Activated CD8-positive, alpha-beta memory T cell treated with anti-CD3 and anti-CD28 coated beads for 1 hour (primary cell): Measurements from ENCODE around the gene KCNH1.

Source experiments
- DNase-seq, 2 donors: peaks; one replicate each; pipeline ENCODE4 v3.0.0-alpha.2; 2020; ENCODE audit warnings: low read depth in 1 of 2; ENCODE audit errors: extremely low read depth in 1 of 2

The KCNH1 gene

DNA sequence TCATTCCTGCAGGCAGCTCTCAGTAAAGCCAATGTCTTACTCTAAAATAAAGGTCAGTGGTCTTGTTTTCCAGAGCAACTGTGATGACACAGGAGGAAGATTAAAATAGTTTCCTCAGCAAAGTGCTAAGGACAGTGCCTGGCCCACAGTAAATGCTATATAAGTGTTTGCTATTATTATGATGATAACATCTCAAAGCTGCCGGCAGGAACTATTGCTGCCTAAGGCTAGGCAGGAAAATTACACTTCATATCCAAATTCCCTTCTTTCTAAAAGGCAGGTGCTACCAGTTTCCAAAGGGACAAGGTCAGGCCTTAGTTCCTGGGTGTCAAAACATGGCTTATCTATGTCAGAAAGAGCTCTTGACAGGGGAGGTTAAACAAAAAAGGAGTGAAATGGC, 403.9 kb downstream of the KCNH1 start:
- no peak for DNase-seq

GRCh38 chr1:210728437-210729149, 405.4 kb downstream of the KCNH1 start:
- DNase-seq, result no peak

GRCh38 chr1:210727709-210728108, 406.2 kb downstream of the KCNH1 start:
- no peak for DNase-seq

- DNase-seq, result peak in 1 of 2 donors; percentile 3
Measured at GRCh38 chr1:210726621-210727020, 407.3 kb downstream of the KCNH1 start.

DNA sequence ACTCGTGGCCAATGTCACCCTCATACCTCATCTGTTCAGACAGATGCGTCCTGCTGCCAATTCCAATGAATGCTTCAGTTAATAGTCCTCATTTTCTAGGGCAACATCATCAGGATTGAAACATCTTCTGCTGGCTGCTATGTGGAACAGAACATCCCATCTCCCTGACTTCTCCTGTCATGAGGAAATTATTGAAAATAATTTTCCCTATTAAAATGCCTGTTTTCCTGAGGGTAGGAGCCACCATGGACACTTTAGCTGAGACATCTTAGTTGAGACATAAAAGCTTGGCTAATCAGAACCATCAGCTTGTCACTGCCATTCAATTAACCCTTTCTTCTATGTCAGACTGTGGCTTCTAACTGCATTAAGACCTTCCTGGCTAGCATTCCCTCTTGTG, 409.2 kb downstream of the KCNH1 start:
- DNase-seq, result no peak

GRCh38 chr1:210723646-210724045, 410.3 kb downstream of the KCNH1 start:
- DNase-seq, result no peak

DNA sequence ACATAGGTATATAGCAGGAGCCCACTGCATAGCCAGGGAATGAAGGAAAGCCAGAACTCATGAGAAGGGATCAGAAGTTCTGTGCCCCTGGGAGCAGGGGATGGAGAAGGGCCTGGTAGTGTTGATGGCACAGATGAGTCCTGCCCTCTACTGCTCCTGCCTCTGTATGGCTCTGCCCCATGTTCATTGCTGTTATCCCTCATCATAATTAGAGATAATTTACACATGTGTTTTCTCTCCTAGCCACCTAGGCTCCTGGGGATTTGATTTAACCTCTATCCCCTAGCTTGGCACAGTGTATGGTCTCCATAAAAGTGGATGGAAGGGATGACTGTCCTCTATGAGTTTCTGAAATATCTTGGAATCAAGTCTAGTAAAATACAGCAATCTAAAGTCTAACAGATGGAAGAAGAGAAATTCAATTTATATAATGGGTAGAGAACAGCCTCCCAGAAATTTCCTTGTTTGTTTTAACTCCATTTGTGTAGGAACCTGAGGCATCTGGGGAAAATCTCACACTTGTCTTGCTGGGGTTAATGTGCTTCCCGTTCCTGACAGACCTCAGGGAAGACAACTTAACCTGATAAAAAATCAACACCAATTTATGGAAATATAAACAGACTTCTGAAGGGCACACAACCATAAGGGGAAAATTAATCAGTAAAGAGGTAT, 411.4 kb downstream of the KCNH1 start:
- DNase-seq, result no peak

DNA sequence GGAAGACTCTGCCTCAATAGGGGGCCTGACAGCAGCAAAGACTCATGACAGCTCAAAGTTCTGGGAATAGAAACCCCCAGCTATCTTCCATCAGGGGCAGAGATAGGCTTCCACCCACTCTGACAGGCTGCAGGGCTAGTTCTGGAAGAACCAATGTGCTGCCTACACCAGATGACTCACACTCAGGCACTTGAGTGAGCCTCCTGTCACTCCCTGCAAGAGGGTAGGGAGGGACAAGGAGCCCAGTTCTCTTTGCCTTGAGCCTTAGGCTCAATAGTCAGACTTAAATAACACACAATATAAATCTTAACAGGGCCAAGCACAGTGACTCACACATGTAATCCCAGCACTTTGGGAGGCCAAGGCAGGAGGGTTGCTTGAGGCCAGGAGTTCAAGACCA, 418.9 kb downstream of the KCNH1 start:
- no peak for DNase-seq

GRCh38 chr1:210711825-210712612, 421.9 kb downstream of the KCNH1 start:
- no peak for DNase-seq

DNA sequence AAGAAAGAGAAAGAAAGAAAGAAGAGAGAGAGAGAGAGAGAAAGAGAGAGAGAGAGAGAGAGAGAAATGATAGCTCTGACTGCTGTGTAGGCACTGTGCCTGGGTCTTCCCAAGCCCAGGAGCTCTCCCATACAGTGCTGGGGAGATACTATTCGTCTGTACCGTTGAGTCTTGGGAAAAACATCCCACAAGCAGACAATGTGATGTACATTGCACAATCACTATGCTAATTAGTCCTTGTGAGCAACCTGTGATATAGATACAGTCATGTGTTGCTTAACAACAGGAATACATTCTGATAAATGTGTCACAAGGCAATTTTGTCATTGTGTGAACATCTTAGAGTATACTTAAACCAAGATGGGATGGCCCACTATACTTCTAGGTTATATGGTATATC, 424.2 kb downstream of the KCNH1 start:
- DNase-seq, result no peak

DNA sequence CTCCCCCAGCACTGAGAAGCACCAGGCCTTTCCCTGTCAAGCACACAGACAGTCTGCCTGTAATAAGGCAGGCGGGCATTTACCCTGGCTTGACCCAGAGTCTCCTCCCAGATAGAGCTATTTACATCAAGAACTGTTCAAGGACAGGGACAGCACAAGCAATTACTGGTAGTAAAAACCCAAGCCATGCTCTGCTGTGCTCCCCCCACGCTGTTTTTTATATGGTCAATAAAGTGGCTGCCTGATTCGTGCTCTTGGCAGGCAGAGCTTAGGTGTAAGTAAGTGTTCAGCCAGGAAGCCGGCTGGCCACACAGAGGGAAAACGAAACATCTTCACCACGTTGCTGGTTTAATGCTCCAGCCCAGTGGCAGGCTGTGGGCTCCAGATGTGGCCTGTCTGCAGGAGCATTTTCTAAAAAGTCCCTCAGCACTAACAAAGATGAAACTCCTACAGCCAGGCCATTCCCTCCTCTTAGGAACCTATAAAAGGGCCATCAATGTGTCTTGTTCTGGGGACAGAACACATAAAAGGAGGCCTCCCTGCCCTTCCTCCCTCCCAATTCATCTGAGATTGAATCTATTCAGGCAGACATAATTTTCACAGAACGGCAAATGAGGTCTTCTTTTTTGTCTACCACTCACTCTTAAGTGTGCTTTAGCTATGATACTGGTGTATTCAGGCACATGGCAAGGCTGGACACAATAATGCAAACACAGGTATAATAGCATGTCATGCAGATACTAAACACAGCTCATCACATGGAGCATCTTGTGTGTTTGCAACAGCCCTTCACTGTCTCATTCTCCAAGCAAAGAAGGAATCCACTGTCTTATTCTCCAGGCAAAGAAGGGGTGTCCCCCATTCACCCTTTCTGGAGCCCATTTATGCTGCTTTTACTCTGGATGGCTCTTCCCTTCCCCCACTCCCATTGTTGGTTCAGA, 426.4 kb downstream of the KCNH1 start:
- no peak for DNase-seq

DNA sequence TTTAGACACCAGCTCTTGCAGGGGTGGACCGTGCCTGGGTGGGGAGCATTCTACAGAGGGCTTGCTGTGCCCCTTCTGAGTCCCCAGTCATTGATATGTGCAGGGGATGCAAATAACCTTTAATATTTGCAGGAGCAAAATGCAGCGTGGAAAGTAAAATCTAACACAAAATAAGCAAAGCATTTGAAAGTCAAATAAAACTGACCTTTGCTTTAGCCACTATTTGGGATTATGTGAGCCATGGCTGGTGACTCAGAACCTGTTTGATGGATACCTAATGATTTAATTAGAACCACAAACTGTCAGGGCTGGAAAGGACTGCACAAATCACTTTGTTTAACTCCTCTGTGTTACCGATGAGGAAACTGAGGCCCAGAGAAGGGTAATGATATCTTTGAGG, 427.7 kb downstream of the KCNH1 start:
- no peak for DNase-seq

DNA sequence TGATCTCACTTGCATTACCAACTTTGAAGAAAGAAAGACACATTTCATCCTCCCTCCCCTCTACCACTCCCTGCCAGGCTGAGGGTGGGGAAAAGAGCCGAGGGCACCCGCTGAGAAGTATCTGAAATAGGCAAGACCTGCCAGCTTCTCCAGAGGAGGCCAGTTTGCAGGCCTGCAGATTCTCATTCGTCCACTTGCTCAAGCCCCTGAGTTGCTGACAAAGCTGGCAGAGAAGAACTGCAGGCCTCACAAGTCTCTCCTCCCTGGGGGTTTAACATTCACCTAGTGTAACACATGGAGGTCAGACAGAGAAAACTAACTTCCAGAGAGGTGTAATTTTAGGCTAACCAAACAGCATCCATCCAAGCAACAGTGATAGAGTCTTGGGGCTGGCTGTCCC, 428.9 kb downstream of the KCNH1 start:
- no peak for DNase-seq

DNA sequence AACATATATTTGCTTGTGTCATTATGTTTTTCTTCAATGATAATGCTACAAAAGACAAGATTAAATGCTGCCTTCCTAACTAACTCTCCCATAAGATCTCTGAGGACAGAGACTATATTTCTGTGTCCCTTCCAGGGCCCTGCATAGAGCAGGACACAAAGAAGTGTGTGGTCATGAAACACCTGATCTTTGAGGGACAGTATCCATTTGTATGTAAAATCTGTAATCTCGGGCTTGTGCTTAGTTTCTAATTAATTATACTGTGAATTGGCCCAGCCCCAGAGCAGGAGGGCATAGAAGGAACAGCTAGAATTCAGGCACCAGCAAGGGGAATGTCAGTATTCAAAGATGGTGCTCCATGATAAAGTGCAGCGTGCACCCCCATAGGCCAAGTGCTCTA, 430.4 kb downstream of the KCNH1 start:
- no peak for DNase-seq

GRCh38 chr1:210702506-210702905, 431.4 kb downstream of the KCNH1 start:
- no peak for DNase-seq

GRCh38 chr1:210700511-210700910, 433.4 kb downstream of the KCNH1 start:
- no peak for DNase-seq

DNA sequence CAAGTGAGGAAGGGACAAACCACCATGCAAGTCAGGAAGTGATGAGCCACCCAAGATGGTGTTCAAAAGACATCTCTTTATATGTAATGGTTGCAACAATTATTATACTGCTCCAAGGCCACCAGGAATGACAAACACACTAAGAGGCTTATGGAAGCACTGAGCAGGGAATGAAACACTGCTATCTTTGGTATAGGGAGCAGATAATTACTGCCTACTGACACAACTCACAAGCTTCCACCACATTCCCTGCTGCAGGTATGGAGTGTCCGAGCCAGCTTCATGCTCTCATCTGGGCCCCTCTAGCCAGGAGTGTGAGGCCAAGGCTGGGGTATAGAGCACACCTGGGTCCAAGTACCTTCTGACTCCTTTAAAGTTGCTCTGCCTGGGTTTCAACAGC, 433.9 kb downstream of the KCNH1 start:
- DNase-seq, result no peak

- no peak for DNase-seq
Measured at GRCh38 chr1:210698661-210699060, 435.3 kb downstream of the KCNH1 start.

DNA sequence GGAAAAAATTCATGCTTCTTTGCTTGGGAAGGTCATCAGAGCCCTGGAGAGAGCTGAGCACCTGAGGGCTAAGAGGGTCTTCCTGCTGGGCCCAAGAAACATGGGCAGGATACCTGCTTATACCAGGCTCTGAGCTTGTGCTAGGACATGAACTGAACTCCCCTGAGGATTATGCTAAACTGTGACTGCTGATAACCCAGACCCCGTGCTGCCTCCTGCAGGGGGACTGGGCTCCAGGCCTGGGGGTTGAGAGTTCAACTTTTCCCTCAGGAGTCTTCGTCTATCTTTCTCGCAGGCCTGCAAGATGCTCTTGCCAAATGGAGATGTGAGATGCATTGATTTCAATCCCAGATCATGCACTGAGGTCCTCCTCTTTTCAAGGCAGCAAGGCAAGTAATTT, 436.8 kb downstream of the KCNH1 start:
- DNase-seq, result no peak

DNA sequence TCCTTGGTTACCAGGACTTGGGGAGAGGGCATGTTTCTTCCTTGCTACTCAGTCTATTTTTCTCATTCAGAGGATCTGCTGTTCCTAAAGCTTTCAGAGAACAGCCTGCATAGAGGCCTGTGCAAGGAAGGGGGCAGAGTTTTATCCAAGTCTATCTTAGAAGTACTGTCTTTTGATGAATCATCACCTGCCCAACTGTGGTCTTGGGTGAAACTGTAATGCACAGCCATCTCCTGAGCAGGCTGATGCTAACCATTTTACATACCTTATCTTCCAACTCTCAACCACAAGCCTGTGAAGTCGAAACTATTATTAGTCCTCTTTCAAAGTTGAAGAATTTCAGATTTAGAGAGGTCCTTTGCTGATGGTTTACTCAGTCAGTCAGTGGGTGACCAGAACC, 437.2 kb downstream of the KCNH1 start:
- no peak for DNase-seq

GRCh38 chr1:210695026-210695425, 438.9 kb downstream of the KCNH1 start:
- no peak for DNase-seq
